TTC549 (cell line): Measurements from ENCODE around the gene FAM174C.
"Not testable (repeated sequence)": the region's sequence is repeated elsewhere in the genome, so short reads cannot be mapped to it uniquely, and the experiment has no call there.

Experiments used
- FAIRE-seq: peaks from 2 replicates; lab custom pipeline; 2012; peaks lifted over from hg19 to GRCh38; lab: Jason Lieb, UNC

Gene FAM174C

GRCh38 chr19:1237754-1238368 is 37.5 kb upstream of the FAM174C start, which contains the start of gene CBARP:
Gene CBARP, minus strand, starts transcription at chr19:1238005. Its CDS starts 1,905 bp downstream, at chr19:1236100.
- no peak for FAIRE-seq

GRCh38 chr19:1238369-1239303 is 36.7 kb upstream of the FAM174C start:
- no peak for FAIRE-seq

GRCh38 chr19:1239420-1239795 is 35.9 kb upstream of the FAM174C start:
- FAIRE-seq: no peak

- FAIRE-seq: no peak
These were observed 35.3 kb upstream of the FAM174C start for GRCh38 chr19:1239796-1240737.

- no peak for FAIRE-seq
These were observed 34.4 kb upstream of the FAM174C start for GRCh38 chr19:1240925-1241324.

- FAIRE-seq: no peak
These were observed 33.8 kb upstream of the FAM174C start, which contains the start of gene ATP5F1D for GRCh38 chr19:1241417-1242095. Gene ATP5F1D, plus strand, starts transcription at chr19:1241751. Its CDS starts 100 bp downstream, at chr19:1241851.

- no peak for FAIRE-seq
These were observed 31.3 kb upstream of the FAM174C start for GRCh38 chr19:1243768-1244692.

GRCh38 chr19:1244693-1245451 is 30.5 kb upstream of the FAM174C start:
- no peak for FAIRE-seq

- no peak for FAIRE-seq
These were observed 29.7 kb upstream of the FAM174C start for GRCh38 chr19:1245494-1246264.

GRCh38 chr19:1246265-1247087 is 28.9 kb upstream of the FAM174C start:
- not testable (repeated sequence) for FAIRE-seq

- FAIRE-seq: no peak
These were observed 27.6 kb upstream of the FAM174C start for GRCh38 chr19:1247748-1248138.

GRCh38 chr19:1248139-1248785 is 27.1 kb upstream of the FAM174C start, which contains the start of gene MIDN:
Gene MIDN, plus strand, starts transcription at chr19:1248583. Its CDS starts 1,714 bp downstream, at chr19:1250297.
- FAIRE-seq: no peak

- FAIRE-seq: no peak
These were observed 26.5 kb upstream of the FAM174C start for GRCh38 chr19:1248786-1249297.

- no peak for FAIRE-seq
These were observed 25.9 kb upstream of the FAM174C start for GRCh38 chr19:1249298-1249989.

- no peak for FAIRE-seq
These were observed 25.3 kb upstream of the FAM174C start for GRCh38 chr19:1249990-1250436.
